A549 (cell line): ENCODE results near the gene GPI.
"Not testable (repeated sequence)": the region's sequence is repeated elsewhere in the genome, so short reads cannot be mapped to it uniquely, and the experiment has no call there.

ENCODE experiments used
- CTCF ChIP-seq: fragments of >200 bp; sonication (Bioruptor Twin); formaldehyde crosslinking; IDR thresholded peaks from 3 replicates; pipeline ENCODE4 v1.5.1; 2016
- EP300 ChIP-seq, 2 experiments: fragments of >200 bp; sonication (Bioruptor Twin); formaldehyde crosslinking; IDR thresholded peaks; 2 replicates in 1 of 2; 3 replicates in 1 of 2; pipeline ENCODE4 v1.6.1; 2016 to 2017
- NPAS2 ChIP-seq: fragments of 250-450 bp; sonication (Bioruptor Pico); IDR thresholded peaks from 2 replicates; pipeline ENCODE4 v1.8.0; 2022; ENCODE audit warnings: mild to moderate bottlenecking, moderate library complexity, borderline replicate concordance
- REST ChIP-seq: fragments of 200-600 bp; sonication (generic); IDR thresholded peaks from 2 replicates; pipeline ENCODE4 v1.6.1; 2016; ENCODE audit warnings: antibody characterized with exemption, mild to moderate bottlenecking, moderate library complexity
- TF ChIP-seq, protein P1 (sequence below): IDR thresholded peaks from 2 replicates; pipeline ENCODE4 v1.6.1; 2012

DNA sequence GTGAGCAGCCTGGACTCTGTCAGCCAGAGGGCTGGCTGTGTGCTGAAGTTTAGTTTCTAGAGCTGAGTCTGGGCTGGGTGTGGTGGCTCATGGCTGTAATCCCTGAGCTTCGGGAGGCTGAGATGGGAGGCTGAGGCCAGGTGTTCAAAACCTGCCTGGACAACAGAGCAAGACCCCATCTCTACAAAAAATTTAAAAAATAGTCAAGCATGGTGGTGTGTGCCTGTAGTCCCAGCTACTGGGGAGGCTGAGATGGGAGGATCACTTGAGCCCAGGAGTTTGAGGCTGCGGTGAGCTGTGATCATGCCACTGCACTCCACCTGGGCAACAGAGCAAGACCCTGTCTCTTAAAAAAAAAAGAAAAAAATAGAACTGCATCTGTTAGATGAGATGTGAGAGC, 23.7 kb downstream of the GPI start:
- TF ChIP-seq, protein P1, sequence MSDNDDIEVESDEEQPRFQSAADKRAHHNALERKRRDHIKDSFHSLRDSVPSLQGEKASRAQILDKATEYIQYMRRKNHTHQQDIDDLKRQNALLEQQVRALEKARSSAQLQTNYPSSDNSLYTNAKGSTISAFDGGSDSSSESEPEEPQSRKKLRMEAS = not testable (repeated sequence)
- not testable (repeated sequence) for TF ChIP-seq REST; CTCF; NPAS2 (CRISPR knock-in tag); EP300 (IDR thresholded peaks at IDR 0.05)
